Measurements from ENCODE around the gene AP2A1.

Gene AP2A1

DNA sequence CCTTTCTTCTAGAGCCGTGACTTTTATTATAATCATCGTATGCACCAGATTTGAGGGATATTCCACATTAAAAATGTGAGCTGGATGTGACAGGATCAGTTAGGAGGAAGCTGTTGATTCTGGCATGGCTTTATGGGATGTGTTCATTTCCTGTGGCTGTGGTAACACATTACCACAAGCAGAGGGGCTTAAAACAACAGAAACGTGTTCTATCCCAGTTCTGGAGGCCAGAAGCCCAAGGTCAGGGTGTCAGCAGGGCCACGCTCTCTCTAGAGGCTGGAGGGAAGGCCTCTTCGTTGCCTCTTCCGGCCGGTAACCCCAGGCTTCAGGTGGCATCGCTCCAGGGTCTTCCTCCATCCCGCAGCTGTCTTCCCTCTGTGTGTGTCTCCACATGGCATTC is 65.8 kb downstream of the AP2A1 start:
- no peak for DNase-seq (ENCODE audit: low spot score)
- in situ Hi-C loops (cut with MboI; ENCODE audit: low sequenced_read_pairs, unreplicated experiment) = no loop called here
- TF ChIP-seq, protein P1, sequence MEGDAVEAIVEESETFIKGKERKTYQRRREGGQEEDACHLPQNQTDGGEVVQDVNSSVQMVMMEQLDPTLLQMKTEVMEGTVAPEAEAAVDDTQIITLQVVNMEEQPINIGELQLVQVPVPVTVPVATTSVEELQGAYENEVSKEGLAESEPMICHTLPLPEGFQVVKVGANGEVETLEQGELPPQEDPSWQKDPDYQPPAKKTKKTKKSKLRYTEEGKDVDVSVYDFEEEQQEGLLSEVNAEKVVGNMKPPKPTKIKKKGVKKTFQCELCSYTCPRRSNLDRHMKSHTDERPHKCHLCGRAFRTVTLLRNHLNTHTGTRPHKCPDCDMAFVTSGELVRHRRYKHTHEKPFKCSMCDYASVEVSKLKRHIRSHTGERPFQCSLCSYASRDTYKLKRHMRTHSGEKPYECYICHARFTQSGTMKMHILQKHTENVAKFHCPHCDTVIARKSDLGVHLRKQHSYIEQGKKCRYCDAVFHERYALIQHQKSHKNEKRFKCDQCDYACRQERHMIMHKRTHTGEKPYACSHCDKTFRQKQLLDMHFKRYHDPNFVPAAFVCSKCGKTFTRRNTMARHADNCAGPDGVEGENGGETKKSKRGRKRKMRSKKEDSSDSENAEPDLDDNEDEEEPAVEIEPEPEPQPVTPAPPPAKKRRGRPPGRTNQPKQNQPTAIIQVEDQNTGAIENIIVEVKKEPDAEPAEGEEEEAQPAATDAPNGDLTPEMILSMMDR (IDR thresholded peaks at IDR 0.05; ENCODE audit: borderline replicate concordance, control extremely low read depth, extremely low read depth, insufficient read depth, missing control alignments) = no peak

DNA sequence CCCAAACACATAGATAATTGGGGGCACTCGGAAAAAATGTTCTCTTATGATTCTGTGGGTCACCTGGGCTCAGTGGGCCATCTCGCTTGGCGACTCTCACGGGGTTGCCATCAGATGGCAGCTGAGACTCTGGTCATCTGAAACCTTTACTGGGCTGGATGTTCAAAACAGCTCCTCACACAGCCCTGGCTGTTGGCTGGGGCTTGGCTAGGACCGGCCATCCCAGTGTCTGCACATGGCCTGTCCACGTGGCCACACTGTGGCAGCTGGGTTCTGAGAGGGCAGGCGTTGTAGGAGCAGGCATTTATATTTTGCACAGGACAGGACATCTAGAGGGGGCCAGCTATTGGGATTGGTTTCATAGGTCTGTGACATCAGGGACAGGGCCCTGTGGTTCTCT is 66.8 kb downstream of the AP2A1 start:
- DNase-seq (ENCODE audit: low spot score) = no peak
- TF ChIP-seq, protein P1 (IDR thresholded peaks at IDR 0.05; ENCODE audit: borderline replicate concordance, control extremely low read depth, extremely low read depth, insufficient read depth, missing control alignments) = no peak
- in situ Hi-C loops (cut with MboI; ENCODE audit: low sequenced_read_pairs, unreplicated experiment) = no loop called here

DNA sequence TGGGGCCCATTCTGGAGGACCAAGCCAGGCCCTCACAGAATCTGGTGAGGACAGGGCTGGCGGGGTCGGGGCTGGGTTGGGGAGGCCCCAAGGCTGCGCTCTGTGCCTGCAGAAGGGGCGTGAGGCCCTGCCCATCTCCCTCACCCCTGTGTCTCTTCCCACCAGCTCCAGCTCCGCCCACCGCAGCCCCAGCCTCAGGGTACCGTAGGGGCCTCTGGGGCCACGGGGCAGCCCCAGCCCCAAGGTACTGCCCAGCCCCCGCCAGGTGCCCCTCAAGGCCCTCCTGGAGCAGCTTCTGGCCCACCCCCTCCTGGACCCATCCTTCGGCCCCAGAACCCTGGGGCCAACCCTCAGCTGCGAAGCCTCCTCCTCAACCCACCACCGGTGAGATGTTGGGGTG is 68.8 kb downstream of the AP2A1 start:
- TF ChIP-seq, protein P1 (IDR thresholded peaks at IDR 0.05; ENCODE audit: borderline replicate concordance, control extremely low read depth, extremely low read depth, insufficient read depth, missing control alignments) = no peak
- in situ Hi-C loops (cut with MboI; ENCODE audit: low sequenced_read_pairs, unreplicated experiment) = no loop called here
- DNase-seq (ENCODE audit: low spot score) = no peak

GRCh38 chr19:49836176-49837008 is 69.6 kb downstream of the AP2A1 start:
- DNase-seq (ENCODE audit: low spot score) = no peak
- in situ Hi-C loops (cut with MboI; ENCODE audit: low sequenced_read_pairs, unreplicated experiment) = no loop called here
- TF ChIP-seq, protein P1 (IDR thresholded peaks at IDR 0.05; ENCODE audit: borderline replicate concordance, control extremely low read depth, extremely low read depth, insufficient read depth, missing control alignments) = no peak

DNA sequence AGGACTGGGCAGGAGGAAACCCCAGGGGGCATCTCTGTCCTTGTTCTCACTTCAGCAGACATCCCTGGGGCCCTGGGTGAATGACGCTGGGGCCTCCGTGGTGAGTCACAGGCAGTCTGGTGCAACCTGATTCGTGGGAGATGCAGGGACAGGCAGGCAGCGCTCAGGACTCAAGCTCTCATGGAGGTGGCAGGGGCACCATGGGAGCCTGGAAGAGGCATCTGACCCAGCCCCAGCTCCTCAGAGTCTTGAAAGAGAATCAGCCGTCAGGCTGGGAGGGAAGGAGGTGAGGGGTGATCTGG is 70.2 kb downstream of the AP2A1 start:
- TF ChIP-seq, protein P1 (IDR thresholded peaks at IDR 0.05; ENCODE audit: borderline replicate concordance, control extremely low read depth, extremely low read depth, insufficient read depth, missing control alignments) = no peak
- no peak for DNase-seq (ENCODE audit: low spot score)
- in situ Hi-C loops (cut with MboI; ENCODE audit: low sequenced_read_pairs, unreplicated experiment) = no loop called here

DNA sequence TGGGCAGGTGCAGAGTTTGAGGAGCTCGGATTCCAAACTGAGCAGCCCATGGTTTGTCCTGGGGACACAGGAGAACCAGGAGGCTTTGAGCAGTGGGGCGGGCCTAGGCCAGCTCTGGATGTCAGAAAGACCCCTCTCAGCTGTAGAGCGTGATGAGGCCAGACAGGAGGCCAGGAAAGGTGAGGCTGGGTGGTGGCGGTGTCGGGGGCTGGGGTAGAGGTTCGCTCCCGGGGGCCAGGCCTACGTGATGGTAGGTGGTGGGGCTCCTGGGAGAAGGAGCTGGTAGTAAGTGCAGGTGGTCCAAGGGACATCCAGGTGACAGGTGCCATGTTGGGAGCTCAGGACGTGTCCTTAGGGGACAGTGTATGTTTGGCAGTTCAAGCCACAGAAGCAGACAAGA is 70.6 kb downstream of the AP2A1 start:
- TF ChIP-seq, protein P1 (IDR thresholded peaks at IDR 0.05; ENCODE audit: borderline replicate concordance, control extremely low read depth, extremely low read depth, insufficient read depth, missing control alignments) = no peak
- in situ Hi-C loops (cut with MboI; ENCODE audit: low sequenced_read_pairs, unreplicated experiment) = no loop called here
- DNase-seq (ENCODE audit: low spot score) = no peak
